ENCODE results near the gene GALNT9.
"Not testable (repeated sequence)": the region's sequence is repeated elsewhere in the genome, so short reads cannot be mapped to it uniquely, and the experiment has no call there.

GALNT9 gene

GRCh38 chr12:132329036-132329719 lies at the start of gene GALNT9:
TSS of gene GALNT9 (minus strand) at chr12:132329589. CDS start at chr12:132329203, 386 bp downstream.
- no peak for FAIRE-seq

- not testable (repeated sequence) for FAIRE-seq
Observed at GRCh38 chr12:132379057-132379456, 49.7 kb upstream of the GALNT9 start.

- FAIRE-seq, result no peak
Observed at GRCh38 chr12:132377147-132377546, 47.8 kb upstream of the GALNT9 start.

- FAIRE-seq, result no peak
Observed at GRCh38 chr12:132376464-132376830, 47.1 kb upstream of the GALNT9 start.

- no peak for FAIRE-seq
Observed at GRCh38 chr12:132375747-132376463, 46.5 kb upstream of the GALNT9 start.

GRCh38 chr12:132374612-132375445 lies 45.4 kb upstream of the GALNT9 start:
- no peak for FAIRE-seq

GRCh38 chr12:132373901-132374611 lies 44.7 kb upstream of the GALNT9 start:
- no peak for FAIRE-seq

GRCh38 chr12:132367852-132368251 lies 38.5 kb upstream of the GALNT9 start:
- no peak for FAIRE-seq

- FAIRE-seq, result no peak
Observed at GRCh38 chr12:132367071-132367851, 37.9 kb upstream of the GALNT9 start.

- FAIRE-seq, result no peak
Observed at GRCh38 chr12:132366341-132366861, 37.0 kb upstream of the GALNT9 start.

- no peak for FAIRE-seq
Observed at GRCh38 chr12:132365226-132365625, 35.8 kb upstream of the GALNT9 start.

GRCh38 chr12:132364348-132364902 lies 35.0 kb upstream of the GALNT9 start:
- FAIRE-seq, result no peak

GRCh38 chr12:132363661-132364347 lies 34.4 kb upstream of the GALNT9 start:
- FAIRE-seq, result no peak

- FAIRE-seq, result no peak
Observed at GRCh38 chr12:132362996-132363660, 33.7 kb upstream of the GALNT9 start.

GRCh38 chr12:132360906-132361777 lies 31.8 kb upstream of the GALNT9 start:
- no peak for FAIRE-seq

GRCh38 chr12:132360410-132360809 lies 31.0 kb upstream of the GALNT9 start:
- no peak for FAIRE-seq

- no peak for FAIRE-seq
Observed at GRCh38 chr12:132359971-132360370, 30.6 kb upstream of the GALNT9 start.

GRCh38 chr12:132359551-132359950 lies 30.2 kb upstream of the GALNT9 start:
- FAIRE-seq, result no peak
